Loucy (cell line): ENCODE results near the gene C8G.

Source experiments
- H2AFZ ChIP-seq: fragments of 200-600 bp; sonication (generic); 2 replicates; pipeline ENCODE4 v1.6.0; 2016; ENCODE audit warnings: antibody characterized with exemption, mild to moderate bottlenecking, low read length, moderate library complexity
- H3F3A ChIP-seq: fragments of 200-600 bp; 2 replicates; pipeline ENCODE4 v1.6.0; 2016; ENCODE audit warnings: antibody characterized with exemption, low read depth, mild to moderate bottlenecking
- H3K27me3 ChIP-seq: fragments of 200-600 bp; sonication (generic); 2 replicates; pipeline ENCODE4 v1.6.1; 2014; ENCODE audit warnings: low read length, mild to moderate bottlenecking; ENCODE audit not compliant: insufficient read depth, poor library complexity, severe bottlenecking
- H3K36me3 ChIP-seq: fragments of 200-600 bp; sonication (generic); 2 replicates; pipeline ENCODE4 v1.6.1; 2016; ENCODE audit warnings: low read length; ENCODE audit not compliant: insufficient read depth
- H3K4me1 ChIP-seq: fragments of 200-600 bp; sonication (generic); 2 replicates; pipeline ENCODE4 v1.5.1; 2014; ENCODE audit warnings: low read length, mild to moderate bottlenecking; ENCODE audit not compliant: insufficient read depth, poor library complexity, severe bottlenecking
- H3K4me2 ChIP-seq: fragments of 200-600 bp; sonication (generic); 2 replicates; pipeline ENCODE4 v1.6.0; 2014; ENCODE audit warnings: antibody characterized with exemption, low read length, low read depth, mild to moderate bottlenecking; ENCODE audit not compliant: poor library complexity, severe bottlenecking
- H3K4me3 ChIP-seq: fragments of 200-600 bp; sonication (generic); 2 replicates; pipeline ENCODE4 v1.5.1; 2014; ENCODE audit warnings: low read length, mild to moderate bottlenecking, mixed read lengths; ENCODE audit not compliant: poor library complexity, severe bottlenecking
- H3K79me2 ChIP-seq: fragments of 200-600 bp; sonication (generic); 2 replicates; pipeline ENCODE4 v1.6.1; 2014; ENCODE audit warnings: low read length; ENCODE audit not compliant: insufficient read depth
- H3K9ac ChIP-seq: fragments of 200-600 bp; sonication (generic); 2 replicates; pipeline ENCODE4 v1.6.0; 2014; ENCODE audit warnings: mild to moderate bottlenecking, low read depth, low read length, moderate library complexity; ENCODE audit not compliant: poor library complexity, severe bottlenecking
- H3K9me2 ChIP-seq: fragments of 200-600 bp; sonication (generic); replicated peaks from 2 replicates; pipeline ENCODE4 v1.6.1; 2016; ENCODE audit warnings: low read depth, low read length, mixed read lengths
- H3K9me3 ChIP-seq: fragments of 200-600 bp; sonication (generic); 2 replicates; pipeline ENCODE4 v1.6.1; 2014; ENCODE audit warnings: mild to moderate bottlenecking, antibody characterized with exemption, low read length, low read depth; ENCODE audit not compliant: insufficient read depth
- H4K20me1 ChIP-seq: fragments of 200-600 bp; sonication (generic); 2 replicates; pipeline ENCODE4 v1.6.0; 2014; ENCODE audit warnings: antibody characterized with exemption, low read length, mild to moderate bottlenecking; ENCODE audit not compliant: insufficient read depth, poor library complexity, severe bottlenecking
- CTCF ChIP-seq: fragments of 200-600 bp; sonication (generic); conservative IDR thresholded peaks from 2 replicates; pipeline ENCODE4 v1.5.1; 2014; ENCODE audit warnings: mild to moderate bottlenecking, antibody characterized with exemption, low read length
- EZH2phosphoT487 ChIP-seq: fragments of 200-600 bp; IDR thresholded peaks from 2 replicates; pipeline ENCODE4 v1.6.1; 2018; ENCODE audit warnings: antibody characterized with exemption, mild to moderate bottlenecking, moderate library complexity, borderline replicate concordance

The C8G gene

DNA sequence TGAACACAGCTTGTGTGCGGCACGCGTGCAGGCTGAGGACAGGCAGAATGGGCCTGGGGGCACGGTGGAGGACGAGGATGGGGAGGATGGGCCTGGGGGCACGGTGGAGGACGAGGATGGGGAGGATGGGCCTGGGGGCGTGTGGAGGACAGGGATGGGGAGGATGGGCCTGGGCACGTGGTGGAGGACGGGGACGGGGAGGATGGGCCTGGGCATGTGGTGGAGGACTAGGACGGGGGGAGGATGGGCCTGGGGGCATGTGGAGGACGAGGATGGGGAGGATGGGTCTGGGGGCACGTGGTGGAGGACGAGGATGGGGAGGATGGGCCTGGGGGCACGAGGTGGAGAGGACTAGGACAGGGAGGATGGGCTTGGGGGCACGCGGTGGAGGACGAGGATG lies 22.5 kb upstream of the C8G start:
- Histone ChIP-seq H3K4me3 (no peak overlapping the region), H3K4me1 (no peaks in the 10 kb centered on the region), H3K9me3 (no peaks in the 10 kb centered on the region), H3K4me2 (no peak overlapping the region), H3K79me2 (no peaks in the 10 kb centered on the region), H2AFZ (no peak overlapping the region), H3K27me3 (no peaks in the 10 kb centered on the region), H3K36me3 (peaks cover 72% of the 10 kb centered on the region; the same call in 1 of the 2 replicates), H3K9me2 (no peaks in the 10 kb centered on the region), H3F3A (no peaks in the 10 kb centered on the region), H4K20me1 (no peaks in the 10 kb centered on the region), H3K9ac (no peak overlapping the region)
- no peak for TF ChIP-seq CTCF
- no peak for TF ChIP-seq EZH2phosphoT487

DNA sequence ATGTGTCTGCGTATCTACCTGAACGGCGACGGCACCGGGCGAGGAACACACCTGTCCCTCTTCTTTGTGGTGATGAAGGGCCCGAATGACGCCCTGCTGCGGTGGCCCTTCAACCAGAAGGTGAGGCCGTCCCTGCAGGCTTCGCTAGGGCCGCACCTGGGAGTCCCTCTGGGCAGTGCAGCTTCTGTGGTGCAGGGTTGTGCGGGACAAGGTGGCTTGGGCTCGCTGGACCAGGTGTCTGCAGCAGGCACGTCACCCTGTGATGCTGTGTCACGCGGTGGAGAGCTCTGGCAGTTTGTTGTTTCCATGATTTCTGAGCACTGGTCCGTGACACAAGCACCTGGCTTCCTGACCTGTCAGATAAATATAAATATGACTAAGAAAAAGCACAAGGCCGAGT lies 21.2 kb upstream of the C8G start:
- no peak overlapping the region for H3K9ac ChIP-seq
- H3K9me3 ChIP-seq, result no peaks in the 10 kb centered on the region
- H3F3A ChIP-seq, result no peaks in the 10 kb centered on the region
- no peaks in the 10 kb centered on the region for H3K27me3 ChIP-seq
- no peak overlapping the region for H2AFZ ChIP-seq
- H3K36me3 ChIP-seq, result peaks cover 74% of the 10 kb centered on the region; the same call in 1 of the 2 replicates
- H3K9me2 ChIP-seq, result no peaks in the 10 kb centered on the region
- no peak overlapping the region for H3K4me2 ChIP-seq
- H3K4me3 ChIP-seq, result no peak overlapping the region
- H4K20me1 ChIP-seq, result no peaks in the 10 kb centered on the region
- no peaks in the 10 kb centered on the region for H3K79me2 ChIP-seq
- TF ChIP-seq EZH2phosphoT487 (no peak), CTCF (no peak)
- H3K4me1 ChIP-seq, result no peaks in the 10 kb centered on the region

DNA sequence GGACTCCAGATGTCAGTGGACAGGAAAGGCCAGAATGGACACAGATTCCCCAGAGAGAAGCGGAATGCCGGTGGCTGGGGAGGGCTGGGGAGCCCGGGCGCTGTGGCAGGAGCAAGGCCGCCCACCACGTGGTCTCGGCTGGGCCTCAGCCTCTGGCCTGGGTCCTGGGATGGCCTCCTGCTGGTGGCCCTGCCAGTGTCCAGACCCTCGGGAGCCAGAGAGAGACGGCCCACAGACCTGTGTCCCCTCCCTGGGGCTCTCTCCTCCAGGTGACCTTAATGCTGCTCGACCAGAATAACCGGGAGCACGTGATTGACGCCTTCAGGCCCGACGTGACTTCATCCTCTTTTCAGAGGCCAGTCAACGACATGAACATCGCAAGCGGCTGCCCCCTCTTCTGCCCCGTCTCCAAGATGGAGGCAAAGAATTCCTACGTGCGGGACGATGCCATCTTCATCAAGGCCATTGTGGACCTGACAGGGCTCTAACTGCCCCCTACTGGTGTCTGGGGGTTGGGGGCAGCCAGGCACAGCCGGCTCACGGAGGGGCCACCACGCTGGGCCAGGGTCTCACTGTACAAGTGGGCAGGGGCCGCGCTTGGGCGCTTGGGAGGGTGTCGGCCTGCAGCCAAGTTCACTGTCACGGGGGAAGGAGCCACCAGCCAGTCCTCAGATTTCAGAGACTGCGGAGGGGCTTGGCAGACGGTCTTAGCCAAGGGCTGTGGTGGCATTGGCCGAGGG lies 19.5 kb upstream of the C8G start:
- H3K79me2 ChIP-seq, result no peaks in the 10 kb centered on the region
- no peaks in the 10 kb centered on the region for H3K4me1 ChIP-seq
- no peaks in the 10 kb centered on the region for H3K9me3 ChIP-seq
- no peak overlapping the region for H2AFZ ChIP-seq
- TF ChIP-seq CTCF, result 0 out of 2 replicates have a peak, but pooled peaks have one; percentile 20
- no peak for TF ChIP-seq EZH2phosphoT487
- H4K20me1 ChIP-seq, result no peaks in the 10 kb centered on the region
- H3K4me2 ChIP-seq, result no peak overlapping the region
- no peak overlapping the region for H3K9ac ChIP-seq
- H3K4me3 ChIP-seq, result no peak overlapping the region
- no peaks in the 10 kb centered on the region for H3F3A ChIP-seq
- no peaks in the 10 kb centered on the region for H3K27me3 ChIP-seq
- H3K9me2 ChIP-seq, result no peaks in the 10 kb centered on the region
- H3K36me3 ChIP-seq, result peaks cover 61% of the 10 kb centered on the region; the same call in 1 of the 2 replicates
